Measurements from ENCODE around the gene CHCHD6.
A peak's percentile ranks its signal among the peaks of the same experiment; 100 is the strongest.

The CHCHD6 gene, protein sequence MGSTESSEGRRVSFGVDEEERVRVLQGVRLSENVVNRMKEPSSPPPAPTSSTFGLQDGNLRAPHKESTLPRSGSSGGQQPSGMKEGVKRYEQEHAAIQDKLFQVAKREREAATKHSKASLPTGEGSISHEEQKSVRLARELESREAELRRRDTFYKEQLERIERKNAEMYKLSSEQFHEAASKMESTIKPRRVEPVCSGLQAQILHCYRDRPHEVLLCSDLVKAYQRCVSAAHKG

DNA sequence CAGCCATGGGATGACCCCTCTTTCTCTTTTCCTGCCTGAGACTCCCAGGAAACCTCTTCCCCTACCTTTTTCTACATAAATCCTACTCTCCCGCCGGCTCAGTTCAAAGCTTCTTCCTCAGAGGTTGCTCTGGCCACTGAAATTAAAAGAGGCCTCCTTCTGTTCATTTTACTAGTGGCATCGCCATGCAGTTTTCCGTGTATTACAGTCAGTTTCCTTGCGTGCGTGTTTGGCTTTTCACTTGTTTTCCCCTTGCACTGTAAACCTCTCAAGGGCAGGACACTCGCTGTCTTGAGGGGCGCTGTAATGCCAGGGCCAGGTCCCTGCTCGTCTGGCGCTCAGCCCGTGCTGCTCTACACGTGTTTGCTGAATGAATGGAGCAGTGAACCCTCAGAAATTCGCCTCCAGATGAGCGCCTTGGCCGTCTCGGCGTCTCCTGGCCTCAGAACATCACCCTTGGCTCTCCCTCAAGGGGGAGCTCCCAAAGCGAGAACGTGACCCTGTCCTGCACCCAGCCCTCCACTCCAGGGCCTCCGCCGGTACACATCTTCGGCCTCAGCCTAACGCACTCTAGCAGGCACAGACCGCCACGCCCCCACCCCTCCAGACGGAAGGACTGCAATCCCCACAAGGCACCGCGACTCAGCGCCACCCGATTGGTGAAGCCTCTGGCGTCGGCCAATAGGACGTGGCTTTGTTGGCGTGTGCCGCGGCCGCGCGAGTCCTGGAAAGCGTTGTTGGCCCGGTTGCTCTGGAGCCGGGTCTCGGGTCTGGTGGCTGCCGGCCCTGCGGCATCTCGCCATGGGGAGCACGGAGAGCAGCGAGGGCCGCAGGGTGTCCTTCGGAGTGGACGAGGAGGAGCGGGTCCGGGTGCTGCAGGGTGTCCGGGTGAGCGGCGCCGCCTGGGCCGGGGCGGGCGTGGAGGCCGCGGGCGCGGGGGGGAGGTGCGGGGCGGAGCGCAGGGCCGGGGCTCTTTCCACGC is at the start of gene CHCHD6:
TSS of gene CHCHD6 (plus strand) at position 729 of the 982 bp plus-strand sequence. CDS start at position 802, 73 bp downstream.
- in situ Hi-C loops (cut with MboI; ENCODE audit: low pct_unique_long_range_greater_than_20kb, low sequenced_read_pairs, unreplicated experiment): no loop called here
- TF ChIP-seq, protein P1, sequence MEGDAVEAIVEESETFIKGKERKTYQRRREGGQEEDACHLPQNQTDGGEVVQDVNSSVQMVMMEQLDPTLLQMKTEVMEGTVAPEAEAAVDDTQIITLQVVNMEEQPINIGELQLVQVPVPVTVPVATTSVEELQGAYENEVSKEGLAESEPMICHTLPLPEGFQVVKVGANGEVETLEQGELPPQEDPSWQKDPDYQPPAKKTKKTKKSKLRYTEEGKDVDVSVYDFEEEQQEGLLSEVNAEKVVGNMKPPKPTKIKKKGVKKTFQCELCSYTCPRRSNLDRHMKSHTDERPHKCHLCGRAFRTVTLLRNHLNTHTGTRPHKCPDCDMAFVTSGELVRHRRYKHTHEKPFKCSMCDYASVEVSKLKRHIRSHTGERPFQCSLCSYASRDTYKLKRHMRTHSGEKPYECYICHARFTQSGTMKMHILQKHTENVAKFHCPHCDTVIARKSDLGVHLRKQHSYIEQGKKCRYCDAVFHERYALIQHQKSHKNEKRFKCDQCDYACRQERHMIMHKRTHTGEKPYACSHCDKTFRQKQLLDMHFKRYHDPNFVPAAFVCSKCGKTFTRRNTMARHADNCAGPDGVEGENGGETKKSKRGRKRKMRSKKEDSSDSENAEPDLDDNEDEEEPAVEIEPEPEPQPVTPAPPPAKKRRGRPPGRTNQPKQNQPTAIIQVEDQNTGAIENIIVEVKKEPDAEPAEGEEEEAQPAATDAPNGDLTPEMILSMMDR (IDR thresholded peaks at IDR 0.05; ENCODE audit: extremely low read depth, insufficient read depth, missing control alignments): peak; percentile 22

DNA sequence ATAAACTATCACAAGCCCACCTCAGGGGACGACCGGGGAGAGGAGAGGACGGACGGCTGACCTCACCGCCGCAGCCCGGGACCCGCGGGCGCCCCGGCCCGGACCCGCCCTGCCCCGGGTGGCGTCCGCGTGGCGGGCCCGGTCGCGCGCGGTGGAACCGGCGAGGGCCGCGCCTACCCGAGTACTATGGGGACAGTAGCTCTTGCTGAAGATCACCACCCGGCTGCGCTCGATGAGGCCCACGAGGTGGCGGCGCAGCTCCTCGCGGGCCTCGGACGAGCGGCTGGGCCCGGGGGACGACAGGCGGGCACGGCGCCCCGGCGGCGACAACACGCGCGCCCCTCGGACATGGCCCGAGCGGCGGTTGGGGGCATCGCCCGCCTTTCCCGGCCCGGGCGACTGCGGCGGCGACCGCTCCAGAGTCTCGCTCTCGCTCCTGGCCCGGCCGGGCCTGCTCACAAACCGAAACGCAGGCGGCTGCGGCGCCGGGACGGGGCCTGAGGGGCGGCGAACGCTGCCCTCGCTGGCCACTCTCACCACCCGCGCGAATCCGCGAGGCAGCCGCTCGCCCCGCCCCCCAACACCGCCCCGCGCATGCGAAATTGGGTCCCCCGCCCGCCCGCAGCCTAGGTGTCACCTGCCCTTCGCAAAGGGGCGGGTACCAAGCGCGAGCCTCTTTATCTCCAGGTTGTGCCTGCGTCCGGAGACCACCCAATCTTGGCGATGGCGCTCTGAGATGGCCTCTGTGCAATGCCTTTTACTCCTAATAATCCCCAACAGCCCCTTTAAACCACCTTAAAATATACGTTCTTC is 49.3 kb upstream of the CHCHD6 start, which contains the start of gene TXNRD3:
TSS of gene TXNRD3 (minus strand) at position 554 of the 813 bp plus-strand sequence.
- TF ChIP-seq, protein P1 (IDR thresholded peaks at IDR 0.05; ENCODE audit: extremely low read depth, insufficient read depth, missing control alignments): peak; percentile 8
- peak; percentile 62 for DNase-seq (ENCODE audit: low spot score)
- in situ Hi-C loops (cut with MboI; ENCODE audit: low pct_unique_long_range_greater_than_20kb, low sequenced_read_pairs, unreplicated experiment): no loop called here

More for the DNA sequence above, at the start of gene CHCHD6:
- peak; percentile 99 for DNase-seq (ENCODE audit: low spot score)

DNA sequence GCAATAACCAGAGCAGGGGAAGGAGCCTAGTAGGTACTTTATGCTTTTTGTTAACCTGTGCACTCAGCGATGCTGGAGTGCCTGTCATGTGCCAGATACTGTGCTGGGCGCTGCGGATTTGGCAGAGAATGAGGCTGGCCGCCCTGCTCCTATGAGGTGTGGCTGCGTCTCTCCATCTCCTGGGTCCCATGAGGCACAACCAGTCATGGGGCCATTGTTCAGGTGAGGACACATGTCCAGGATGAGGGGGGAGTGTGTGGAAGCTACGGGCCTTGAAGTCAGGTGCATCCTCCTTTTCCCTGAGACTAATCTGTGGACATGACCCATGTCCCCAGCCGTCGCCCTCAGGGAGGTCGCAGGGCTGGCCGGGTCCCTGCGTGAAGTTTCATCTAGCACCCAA is 48.2 kb upstream of the CHCHD6 start:
- DNase-seq (ENCODE audit: low spot score): no peak
- TF ChIP-seq, protein P1 (IDR thresholded peaks at IDR 0.05; ENCODE audit: extremely low read depth, insufficient read depth, missing control alignments): no peak
- in situ Hi-C loops (cut with MboI; ENCODE audit: low pct_unique_long_range_greater_than_20kb, low sequenced_read_pairs, unreplicated experiment): no loop called here

DNA sequence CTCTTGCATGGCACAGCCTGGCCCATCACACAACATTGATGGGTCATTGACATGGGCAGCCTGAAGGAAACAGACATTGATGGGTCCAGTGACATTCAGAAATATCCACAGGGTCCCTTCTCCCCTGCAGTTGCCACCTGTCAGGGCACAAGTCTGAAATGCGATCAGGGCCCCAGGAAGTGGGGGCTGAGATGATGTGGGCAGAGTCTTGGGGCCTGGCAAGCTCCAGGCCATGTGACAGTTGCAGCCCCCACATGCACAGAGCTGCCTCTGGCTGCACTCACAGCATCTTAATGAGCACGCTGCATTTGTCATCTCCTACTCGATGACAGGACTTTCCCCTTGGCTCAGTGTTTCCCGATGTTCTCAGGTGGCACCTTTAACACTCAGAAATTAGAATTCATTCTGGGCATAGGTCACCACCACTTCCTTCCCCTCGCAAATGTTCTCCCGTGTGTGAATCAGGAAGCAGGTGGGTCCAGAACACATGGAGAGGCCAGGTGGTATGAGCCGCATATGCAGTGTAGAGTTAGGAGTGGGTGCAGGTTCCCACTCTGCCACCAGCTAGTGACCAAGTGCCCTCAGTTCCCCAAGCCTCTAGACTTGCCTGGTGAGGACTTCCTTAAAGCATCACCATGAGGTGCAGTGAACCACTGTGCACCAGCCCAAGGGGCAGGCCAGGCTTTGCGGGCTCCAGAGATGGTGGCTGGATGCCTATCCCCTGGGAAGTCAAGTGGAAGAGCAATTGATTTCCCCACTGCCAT is 47.5 kb upstream of the CHCHD6 start:
- in situ Hi-C loops (cut with MboI; ENCODE audit: low pct_unique_long_range_greater_than_20kb, low sequenced_read_pairs, unreplicated experiment): no loop called here
- no peak for DNase-seq (ENCODE audit: low spot score)

DNA sequence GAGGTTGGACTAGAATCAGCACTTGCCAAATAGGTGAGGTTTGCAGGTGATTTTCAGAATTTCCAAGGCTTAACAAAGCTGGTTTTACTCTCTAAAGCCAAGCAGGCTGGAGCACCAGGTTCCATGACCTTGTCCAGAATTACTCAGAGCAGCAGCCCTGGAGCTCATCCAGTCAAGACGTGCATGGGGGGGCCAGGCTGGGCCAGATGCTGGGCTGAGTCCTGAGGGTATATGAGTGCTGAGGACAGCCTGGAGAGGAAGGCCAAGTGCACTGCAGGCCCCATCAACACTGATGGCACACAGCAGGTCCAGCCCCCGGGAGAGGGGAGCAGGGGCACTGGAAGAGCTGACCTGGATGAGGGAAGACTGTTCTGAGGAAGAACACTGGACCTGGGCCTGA is 46.1 kb upstream of the CHCHD6 start:
- no peak for DNase-seq (ENCODE audit: low spot score)
- TF ChIP-seq, protein P1 (IDR thresholded peaks at IDR 0.05; ENCODE audit: extremely low read depth, insufficient read depth, missing control alignments): no peak
- in situ Hi-C loops (cut with MboI; ENCODE audit: low pct_unique_long_range_greater_than_20kb, low sequenced_read_pairs, unreplicated experiment): no loop called here

More for the DNA sequence above, 47.5 kb upstream of the CHCHD6 start:
- TF ChIP-seq, protein P1 (IDR thresholded peaks at IDR 0.05; ENCODE audit: extremely low read depth, insufficient read depth, missing control alignments): no peak
